Hepatocyte (in vitro differentiated cells): Measurements from ENCODE around the gene ZBTB7C.

Experiments
- CTCF ChIP-seq: fragments of 200-600 bp; sonication (generic); IDR thresholded peaks from 2 replicates; pipeline ENCODE4 v1.5.1; 2016; ENCODE audit warnings: antibody characterized with exemption, mild to moderate bottlenecking; ENCODE audit not compliant: poor library complexity
- EZH2 ChIP-seq: fragments of 200-600 bp; sonication (generic); IDR thresholded peaks from 2 replicates; pipeline ENCODE4 v1.6.1; 2016; ENCODE audit warnings: antibody characterized with exemption, mild to moderate bottlenecking, borderline replicate concordance

DNA sequence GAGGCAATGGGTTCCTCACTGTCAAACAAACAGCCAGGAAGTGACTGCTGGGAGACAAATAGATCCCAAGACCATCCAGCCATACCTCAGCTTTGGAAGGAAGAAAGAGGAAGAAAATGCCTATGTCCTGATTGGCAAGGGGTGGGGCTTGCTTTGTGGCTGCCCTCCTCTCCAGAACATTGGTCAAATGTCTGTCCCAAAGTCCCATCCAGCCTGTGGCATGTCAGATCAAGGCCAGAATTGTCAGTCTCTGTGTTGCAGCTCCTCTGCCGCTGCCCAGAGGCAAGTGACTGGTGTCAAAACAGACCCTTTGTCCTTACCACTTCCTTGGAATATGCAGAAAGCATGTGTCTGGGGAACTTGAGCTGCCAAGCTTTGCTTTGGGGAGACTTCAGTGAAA is 415.8 kb downstream of the ZBTB7C start:
- no peak for TF ChIP-seq CTCF
- no peak for TF ChIP-seq EZH2
